Aorta (tissue), 5 donors: ENCODE data around the gene HAUS7. TPM values are rescaled to one million over a fixed set of nuclear protein-coding genes. Genes with fewer than 3 reads are reported as not detected.

Experiments used
- ATAC-seq: fragments of 200-7000 bp; cut with Tn5 transposase; one replicate; pipeline ENCODE4 v1.9.1; 2022; ENCODE audit warnings: moderate library complexity; ENCODE audit not compliant: low FRiP score
- DNase-seq, 2 donors: peaks; one replicate each; pipeline ENCODE4 v3.0.0-alpha.2; 2020
- H3K27ac ChIP-seq, 2 donors: one replicate each; pipeline ENCODE4 v1.5.1; 2013; ENCODE audit warnings: low read length in 2 of 2, mild to moderate bottlenecking in 2 of 2, moderate library complexity in 2 of 2, control low read depth in 1 of 2, inconsistent platforms in 1 of 2, low read depth in 1 of 2
- H3K27me3 ChIP-seq, 2 donors: one replicate each; pipeline ENCODE4 v1.6.1; 2013; ENCODE audit warnings: control low read depth in 1 of 2, low read length in 1 of 2, mild to moderate bottlenecking in 1 of 2, moderate library complexity in 1 of 2; ENCODE audit not compliant: insufficient read depth in 2 of 2, control insufficient read depth in 1 of 2
- H3K36me3 ChIP-seq, 2 donors: one replicate each; pipeline ENCODE4 v1.6.1; 2013; ENCODE audit warnings: control low read depth in 1 of 2, low read length in 1 of 2, mild to moderate bottlenecking in 1 of 2; ENCODE audit not compliant: insufficient read depth in 2 of 2, control insufficient read depth in 1 of 2
- H3K4me1 ChIP-seq, 2 donors: one replicate each; pipeline ENCODE4 v1.6.1; 2013; ENCODE audit warnings: low read length in 2 of 2, control low read depth in 1 of 2, mild to moderate bottlenecking in 1 of 2, moderate library complexity in 1 of 2; ENCODE audit not compliant: insufficient read depth in 2 of 2, control insufficient read depth in 1 of 2
- H3K4me3 ChIP-seq, 2 donors: one replicate each; pipeline ENCODE4 v1.5.1; 2013; ENCODE audit warnings: low read length in 2 of 2, control low read depth in 1 of 2, mild to moderate bottlenecking in 1 of 2
- H3K9me3 ChIP-seq: one replicate; pipeline ENCODE4 v1.6.1; 2013; ENCODE audit warnings: mild to moderate bottlenecking, low read length; ENCODE audit not compliant: control insufficient read depth
- WGBS, 2 donors: extraction: QIAGEN DNeasy Blood & Tissue Kit; methylation state at CpG; one replicate each; pipeline ENCODE4 v1.1.7; 2013; 5-methylcytosine and 5-hydroxymethylcytosine counted together
- intact Hi-C, 2 donors: fragments of 100-400 bp; cut with DNase I; formaldehyde crosslinking; loops; one replicate each; pipeline versions ENCODE4 v1.14.2 to v1.15.0; 2022
- polyA plus RNA-seq, 2 donors: library from polyadenylated mRNA; stranded (reverse); fragments of 200-250 nt; gene quantifications; one replicate each; pipeline ENCODE4 v1.2.3, GENCODE V29; 2013
- total RNA-seq, 2 donors: library from RNA; stranded (reverse); fragmentation: NEBNext Ultra II Directional; extraction: Animal tissue kit (Norgen Biotek cat#: 25700); gene quantifications; one replicate each; pipeline ENCODE4 v1.2.1, GENCODE V29; 2021
- donor health status: healthy with polysubstance abuse.
- donor health status: Bipolar disorder and iron deficiency.
- donor health status: DM: no; HTN: no; CAD: no.
- donor health status: DM: no; HTN: no; CAD: no.
- donor health status: DM: yes; HTN: yes; CAD: no.

HAUS7 gene
- total and polyA plus RNA-seq, 4 donors: 33.1 to 686 (median 55.3) TPM

- no peaks in the 10 kb centered on the region for H3K4me1 ChIP-seq
- no peak overlapping the region for H3K4me3 ChIP-seq
- H3K27me3 ChIP-seq: no peaks in the 10 kb centered on the region
- no peaks in the 10 kb centered on the region for H3K9me3 ChIP-seq
- ATAC-seq (no peak), DNase-seq (no peak)
- WGBS, 2 donors: 95 to 96% methylated on average over 77 to 91 of the region's 91 CpGs
- no peaks in the 10 kb centered on the region for H3K36me3 ChIP-seq
- H3K27ac ChIP-seq: no peak overlapping the region
- intact Hi-C loops: no loop called here
Observed at GRCh38 chrX:153420851-153421599, 49.4 kb downstream of the HAUS7 start.

GRCh38 chrX:153417637-153418036, 52.7 kb downstream of the HAUS7 start:
- DNase-seq (no peak), ATAC-seq (no peak)
- intact Hi-C loops: no loop called here
- Histone ChIP-seq H3K36me3 (no peaks in the 10 kb centered on the region), H3K9me3 (no peaks in the 10 kb centered on the region), H3K27me3 (no peaks in the 10 kb centered on the region), H3K27ac (no peak overlapping the region), H3K4me3 (no peak overlapping the region), H3K4me1 (no peaks in the 10 kb centered on the region)
- WGBS, 2 donors: 87 to 95% methylated on average over 8 of the region's 8 CpGs

- no peaks in the 10 kb centered on the region for H3K9me3 ChIP-seq
- 72 to 79% methylated on average over 12 of the region's 12 CpGs for WGBS, 2 donors
- intact Hi-C loops: no loop called here
- DNase-seq (peak in 1 of 2 donors; percentile 16), ATAC-seq (no peak)
- H3K27ac ChIP-seq: no peak overlapping the region
- peaks cover 0 to under 1% of the 10 kb centered on the region in 2 donors for H3K4me1 ChIP-seq
- H3K4me3 ChIP-seq: no peak overlapping the region
- H3K36me3 ChIP-seq: no peaks in the 10 kb centered on the region
- no peaks in the 10 kb centered on the region for H3K27me3 ChIP-seq
Observed at GRCh38 chrX:153416781-153417450, 53.5 kb downstream of the HAUS7 start.

GRCh38 chrX:153414856-153415510, 55.4 kb downstream of the HAUS7 start:
- Histone ChIP-seq H3K4me3 (no peak overlapping the region), H3K27me3 (no peaks in the 10 kb centered on the region), H3K9me3 (no peaks in the 10 kb centered on the region), H3K36me3 (no peaks in the 10 kb centered on the region), H3K27ac (no peak overlapping the region), H3K4me1 (peaks cover 0 to 3% of the 10 kb centered on the region in 2 donors)
- ATAC-seq (no peak), DNase-seq (peak in 1 of 2 donors; percentile 63)
- 85 to 95% methylated on average over 9 of the region's 9 CpGs for WGBS, 2 donors
- intact Hi-C loops: no loop called here

GRCh38 chrX:153413731-153414130, 56.6 kb downstream of the HAUS7 start:
- no peaks in the 10 kb centered on the region for H3K27me3 ChIP-seq
- peaks cover 0 to 3% of the 10 kb centered on the region in 2 donors for H3K4me1 ChIP-seq
- H3K27ac ChIP-seq: no peak overlapping the region
- WGBS, 2 donors: 88 to 89% methylated on average over 11 of the region's 11 CpGs
- H3K36me3 ChIP-seq: no peaks in the 10 kb centered on the region
- ATAC-seq (no peak), DNase-seq (peak in 1 of 2 donors; percentile 68)
- intact Hi-C loops: no loop called here
- no peak overlapping the region for H3K4me3 ChIP-seq
- no peaks in the 10 kb centered on the region for H3K9me3 ChIP-seq

GRCh38 chrX:153412746-153413720, 57.3 kb downstream of the HAUS7 start:
- Histone ChIP-seq H3K4me3 (no peak overlapping the region), H3K4me1 (peaks cover 0 to 3% of the 10 kb centered on the region in 2 donors), H3K27me3 (no peaks in the 10 kb centered on the region), H3K9me3 (no peaks in the 10 kb centered on the region), H3K36me3 (no peaks in the 10 kb centered on the region), H3K27ac (no peak overlapping the region)
- WGBS, 2 donors: 87% methylated on average over 21 to 23 of the region's 23 CpGs
- intact Hi-C loops: no loop called here
- peak in 1 of 2 donors; percentile 51 for DNase-seq
- no peak for ATAC-seq

GRCh38 chrX:153411988-153412574, 58.3 kb downstream of the HAUS7 start:
- intact Hi-C loops: no loop called here
- DNase-seq: peak in 1 of 2 donors; percentile 72
- Histone ChIP-seq H3K9me3 (no peaks in the 10 kb centered on the region), H3K27ac (no peak overlapping the region), H3K4me3 (no peak overlapping the region), H3K4me1 (peaks cover 0 to 3% of the 10 kb centered on the region in 2 donors), H3K36me3 (no peaks in the 10 kb centered on the region), H3K27me3 (no peaks in the 10 kb centered on the region)
- no peak for ATAC-seq
- whole genome bisulfite sequencing, 2 donors: 47 to 65% methylated on average over 17 of the region's 17 CpGs
